WTC11 (cell line): ENCODE results near the gene SMARCA2. TPM values are rescaled to one million over a fixed set of nuclear protein-coding genes. Genes with fewer than 3 reads are reported as not detected.

Experiments used
- ATAC-seq: fragments of 200-7000 bp; cut with Tn5 transposase; 2 replicates; pipeline ENCODE4 v1.10.0; 2021; ENCODE audit warnings: mild to moderate bottlenecking, moderate library complexity
- CTCF ChIA-PET: fragments of 300-600 bp; sonication (Branson Sonifier 250); formaldehyde crosslinking; loops from one replicate; lab custom pipeline; 2021; ENCODE audit warnings: antibody characterized with exemption; lab: Charles Lee
- POLR2A ChIA-PET: fragments of 350-600 bp; sonication (Branson Sonifier 250); formaldehyde crosslinking; loops from one replicate; lab custom pipeline; 2021; ENCODE audit warnings: antibody characterized with exemption; lab: Charles Lee
- DNase-seq: peaks from one replicate; pipeline ENCODE4 v3.0.0; 2021; ENCODE audit warnings: low spot score
- H3K27ac Mint-ChIP-seq: 2 replicates; pipeline ENCODE4 v1.8.0; 2021; ENCODE audit warnings: mixed read lengths
- H3K27me3 Mint-ChIP-seq: 2 replicates; pipeline ENCODE4 v1.8.0; 2021; ENCODE audit warnings: low read depth, mild to moderate bottlenecking, moderate library complexity, mixed read lengths
- H3K36me3 Mint-ChIP-seq: 2 replicates; pipeline ENCODE4 v1.8.0; 2021; ENCODE audit warnings: mixed read lengths
- H3K4me1 Mint-ChIP-seq: 2 replicates; pipeline ENCODE4 v1.8.0; 2022; ENCODE audit warnings: mixed read lengths
- H3K4me3 Mint-ChIP-seq: 2 replicates; pipeline ENCODE4 v1.8.0; 2021; ENCODE audit warnings: mild to moderate bottlenecking, moderate library complexity, mixed read lengths
- H3K9me3 Mint-ChIP-seq: 2 replicates; pipeline ENCODE4 v1.8.0; 2021; ENCODE audit warnings: mixed read lengths
- ETV6 ChIP-seq: sonication (generic); formaldehyde crosslinking; IDR thresholded peaks from 2 replicates; pipeline ENCODE4 v1.8.1; 2022; ENCODE audit warnings: mild to moderate bottlenecking, missing genetic modification reagents
- FOXJ3 ChIP-seq: sonication (generic); formaldehyde crosslinking; IDR thresholded peaks from 2 replicates; pipeline ENCODE4 v1.9.0; 2021; ENCODE audit warnings: missing genetic modification reagents, mild to moderate bottlenecking, borderline replicate concordance
- GRHL2 ChIP-seq: fragments of 250-450 bp; sonication (Bioruptor Pico); IDR thresholded peaks from 2 replicates; pipeline ENCODE4 v1.8.0; 2022; ENCODE audit warnings: mild to moderate bottlenecking, moderate library complexity; ENCODE audit not compliant: insufficient replicate concordance, severe bottlenecking
- NFYB ChIP-seq: sonication (generic); formaldehyde crosslinking; conservative IDR thresholded peaks from 2 replicates; pipeline ENCODE4 v1.8.0; 2022; ENCODE audit warnings: low read depth, missing genetic modification reagents
- NR2C2 ChIP-seq: sonication (generic); formaldehyde crosslinking; IDR thresholded peaks from 2 replicates; pipeline ENCODE4 v1.8.0; 2022; ENCODE audit warnings: mild to moderate bottlenecking, missing genetic modification reagents
- PRRX2 ChIP-seq: fragments of 250-450 bp; sonication (Bioruptor Pico); IDR thresholded peaks from 2 replicates; pipeline ENCODE4 v1.8.0; 2021; ENCODE audit warnings: mild to moderate bottlenecking
- SP1 ChIP-seq: sonication (generic); formaldehyde crosslinking; conservative IDR thresholded peaks from 2 replicates; pipeline ENCODE4 v1.8.1; 2022; ENCODE audit warnings: missing genetic modification reagents
- total RNA-seq: library from RNA; stranded (reverse); gene quantifications from 3 replicates; pipeline ENCODE4 v1.2.3, GENCODE V29; 2021
- TF ChIP-seq, protein P1 (sequence below): sonication (generic); formaldehyde crosslinking; IDR thresholded peaks from 2 replicates; pipeline ENCODE4 v1.8.0; 2022; ENCODE audit warnings: missing genetic modification reagents
- TF ChIP-seq, protein P2 (sequence below): sonication (generic); formaldehyde crosslinking; IDR thresholded peaks from 2 replicates; pipeline ENCODE4 v1.8.0; 2022; ENCODE audit warnings: mild to moderate bottlenecking, missing genetic modification reagents
- TF ChIP-seq, protein P3 (sequence below): sonication (generic); formaldehyde crosslinking; IDR thresholded peaks from 2 replicates; pipeline ENCODE4 v1.8.1; 2022; ENCODE audit warnings: low read depth, missing genetic modification reagents, borderline replicate concordance
- TF ChIP-seq, protein P4 (sequence below): sonication (generic); formaldehyde crosslinking; IDR thresholded peaks from 2 replicates; pipeline ENCODE4 v1.8.0; 2023; ENCODE audit warnings: missing genetic modification reagents, mild to moderate bottlenecking, borderline replicate concordance
- TF ChIP-seq, protein P5 (sequence below): fragments of 250-450 bp; sonication (Bioruptor Pico); IDR thresholded peaks from 2 replicates; pipeline ENCODE4 v1.8.0; 2021; ENCODE audit warnings: mild to moderate bottlenecking

The SMARCA2 gene
- total RNA-seq, 1 experiment from 2014 or later: 20.3 TPM

DNA sequence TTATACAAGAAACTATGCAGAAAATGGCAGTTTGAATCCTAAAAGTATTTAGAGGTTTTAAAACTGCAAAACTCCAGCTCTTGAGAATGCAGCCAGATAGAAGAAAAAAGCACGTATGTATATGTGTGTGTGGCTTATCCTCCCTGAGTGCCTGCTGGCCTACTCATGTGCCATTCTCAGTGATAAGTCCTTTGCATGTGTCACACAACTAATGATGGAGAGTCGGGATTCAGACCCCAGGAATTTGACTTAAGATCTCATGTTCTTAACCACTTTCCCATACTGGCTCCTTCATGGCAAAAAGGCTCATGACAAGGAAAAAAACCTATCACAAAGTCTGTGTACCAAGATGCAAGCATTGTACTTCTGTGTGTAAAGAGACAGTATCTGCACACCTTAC lies 26.6 kb downstream of the SMARCA2 start (continued):
- TF ChIP-seq, protein P1, sequence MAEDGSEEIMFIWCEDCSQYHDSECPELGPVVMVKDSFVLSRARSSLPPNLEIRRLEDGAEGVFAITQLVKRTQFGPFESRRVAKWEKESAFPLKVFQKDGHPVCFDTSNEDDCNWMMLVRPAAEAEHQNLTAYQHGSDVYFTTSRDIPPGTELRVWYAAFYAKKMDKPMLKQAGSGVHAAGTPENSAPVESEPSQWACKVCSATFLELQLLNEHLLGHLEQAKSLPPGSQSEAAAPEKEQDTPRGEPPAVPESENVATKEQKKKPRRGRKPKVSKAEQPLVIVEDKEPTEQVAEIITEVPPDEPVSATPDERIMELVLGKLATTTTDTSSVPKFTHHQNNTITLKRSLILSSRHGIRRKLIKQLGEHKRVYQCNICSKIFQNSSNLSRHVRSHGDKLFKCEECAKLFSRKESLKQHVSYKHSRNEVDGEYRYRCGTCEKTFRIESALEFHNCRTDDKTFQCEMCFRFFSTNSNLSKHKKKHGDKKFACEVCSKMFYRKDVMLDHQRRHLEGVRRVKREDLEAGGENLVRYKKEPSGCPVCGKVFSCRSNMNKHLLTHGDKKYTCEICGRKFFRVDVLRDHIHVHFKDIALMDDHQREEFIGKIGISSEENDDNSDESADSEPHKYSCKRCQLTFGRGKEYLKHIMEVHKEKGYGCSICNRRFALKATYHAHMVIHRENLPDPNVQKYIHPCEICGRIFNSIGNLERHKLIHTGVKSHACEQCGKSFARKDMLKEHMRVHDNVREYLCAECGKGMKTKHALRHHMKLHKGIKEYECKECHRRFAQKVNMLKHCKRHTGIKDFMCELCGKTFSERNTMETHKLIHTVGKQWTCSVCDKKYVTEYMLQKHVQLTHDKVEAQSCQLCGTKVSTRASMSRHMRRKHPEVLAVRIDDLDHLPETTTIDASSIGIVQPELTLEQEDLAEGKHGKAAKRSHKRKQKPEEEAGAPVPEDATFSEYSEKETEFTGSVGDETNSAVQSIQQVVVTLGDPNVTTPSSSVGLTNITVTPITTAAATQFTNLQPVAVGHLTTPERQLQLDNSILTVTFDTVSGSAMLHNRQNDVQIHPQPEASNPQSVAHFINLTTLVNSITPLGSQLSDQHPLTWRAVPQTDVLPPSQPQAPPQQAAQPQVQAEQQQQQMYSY: no peak
- TF ChIP-seq GRHL2 (CRISPR knock-in tag) (no peak), SP1 (CRISPR knock-in tag) (no peak), NFYB (CRISPR knock-in tag) (no peak), ETV6 (CRISPR knock-in tag) (no peak), NR2C2 (CRISPR knock-in tag) (no peak)
- TF ChIP-seq, protein P2, sequence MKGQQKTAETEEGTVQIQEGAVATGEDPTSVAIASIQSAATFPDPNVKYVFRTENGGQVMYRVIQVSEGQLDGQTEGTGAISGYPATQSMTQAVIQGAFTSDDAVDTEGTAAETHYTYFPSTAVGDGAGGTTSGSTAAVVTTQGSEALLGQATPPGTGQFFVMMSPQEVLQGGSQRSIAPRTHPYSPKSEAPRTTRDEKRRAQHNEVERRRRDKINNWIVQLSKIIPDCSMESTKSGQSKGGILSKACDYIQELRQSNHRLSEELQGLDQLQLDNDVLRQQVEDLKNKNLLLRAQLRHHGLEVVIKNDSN (CRISPR knock-in tag): no peak
- TF ChIP-seq, protein P3, sequence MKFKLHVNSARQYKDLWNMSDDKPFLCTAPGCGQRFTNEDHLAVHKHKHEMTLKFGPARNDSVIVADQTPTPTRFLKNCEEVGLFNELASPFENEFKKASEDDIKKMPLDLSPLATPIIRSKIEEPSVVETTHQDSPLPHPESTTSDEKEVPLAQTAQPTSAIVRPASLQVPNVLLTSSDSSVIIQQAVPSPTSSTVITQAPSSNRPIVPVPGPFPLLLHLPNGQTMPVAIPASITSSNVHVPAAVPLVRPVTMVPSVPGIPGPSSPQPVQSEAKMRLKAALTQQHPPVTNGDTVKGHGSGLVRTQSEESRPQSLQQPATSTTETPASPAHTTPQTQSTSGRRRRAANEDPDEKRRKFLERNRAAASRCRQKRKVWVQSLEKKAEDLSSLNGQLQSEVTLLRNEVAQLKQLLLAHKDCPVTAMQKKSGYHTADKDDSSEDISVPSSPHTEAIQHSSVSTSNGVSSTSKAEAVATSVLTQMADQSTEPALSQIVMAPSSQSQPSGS (CRISPR knock-in tag): no peak
- TF ChIP-seq, protein P4, sequence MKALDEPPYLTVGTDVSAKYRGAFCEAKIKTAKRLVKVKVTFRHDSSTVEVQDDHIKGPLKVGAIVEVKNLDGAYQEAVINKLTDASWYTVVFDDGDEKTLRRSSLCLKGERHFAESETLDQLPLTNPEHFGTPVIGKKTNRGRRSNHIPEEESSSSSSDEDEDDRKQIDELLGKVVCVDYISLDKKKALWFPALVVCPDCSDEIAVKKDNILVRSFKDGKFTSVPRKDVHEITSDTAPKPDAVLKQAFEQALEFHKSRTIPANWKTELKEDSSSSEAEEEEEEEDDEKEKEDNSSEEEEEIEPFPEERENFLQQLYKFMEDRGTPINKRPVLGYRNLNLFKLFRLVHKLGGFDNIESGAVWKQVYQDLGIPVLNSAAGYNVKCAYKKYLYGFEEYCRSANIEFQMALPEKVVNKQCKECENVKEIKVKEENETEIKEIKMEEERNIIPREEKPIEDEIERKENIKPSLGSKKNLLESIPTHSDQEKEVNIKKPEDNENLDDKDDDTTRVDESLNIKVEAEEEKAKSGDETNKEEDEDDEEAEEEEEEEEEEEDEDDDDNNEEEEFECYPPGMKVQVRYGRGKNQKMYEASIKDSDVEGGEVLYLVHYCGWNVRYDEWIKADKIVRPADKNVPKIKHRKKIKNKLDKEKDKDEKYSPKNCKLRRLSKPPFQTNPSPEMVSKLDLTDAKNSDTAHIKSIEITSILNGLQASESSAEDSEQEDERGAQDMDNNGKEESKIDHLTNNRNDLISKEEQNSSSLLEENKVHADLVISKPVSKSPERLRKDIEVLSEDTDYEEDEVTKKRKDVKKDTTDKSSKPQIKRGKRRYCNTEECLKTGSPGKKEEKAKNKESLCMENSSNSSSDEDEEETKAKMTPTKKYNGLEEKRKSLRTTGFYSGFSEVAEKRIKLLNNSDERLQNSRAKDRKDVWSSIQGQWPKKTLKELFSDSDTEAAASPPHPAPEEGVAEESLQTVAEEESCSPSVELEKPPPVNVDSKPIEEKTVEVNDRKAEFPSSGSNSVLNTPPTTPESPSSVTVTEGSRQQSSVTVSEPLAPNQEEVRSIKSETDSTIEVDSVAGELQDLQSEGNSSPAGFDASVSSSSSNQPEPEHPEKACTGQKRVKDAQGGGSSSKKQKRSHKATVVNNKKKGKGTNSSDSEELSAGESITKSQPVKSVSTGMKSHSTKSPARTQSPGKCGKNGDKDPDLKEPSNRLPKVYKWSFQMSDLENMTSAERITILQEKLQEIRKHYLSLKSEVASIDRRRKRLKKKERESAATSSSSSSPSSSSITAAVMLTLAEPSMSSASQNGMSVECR (CRISPR knock-in tag): no peak
- TF ChIP-seq, protein P5, sequence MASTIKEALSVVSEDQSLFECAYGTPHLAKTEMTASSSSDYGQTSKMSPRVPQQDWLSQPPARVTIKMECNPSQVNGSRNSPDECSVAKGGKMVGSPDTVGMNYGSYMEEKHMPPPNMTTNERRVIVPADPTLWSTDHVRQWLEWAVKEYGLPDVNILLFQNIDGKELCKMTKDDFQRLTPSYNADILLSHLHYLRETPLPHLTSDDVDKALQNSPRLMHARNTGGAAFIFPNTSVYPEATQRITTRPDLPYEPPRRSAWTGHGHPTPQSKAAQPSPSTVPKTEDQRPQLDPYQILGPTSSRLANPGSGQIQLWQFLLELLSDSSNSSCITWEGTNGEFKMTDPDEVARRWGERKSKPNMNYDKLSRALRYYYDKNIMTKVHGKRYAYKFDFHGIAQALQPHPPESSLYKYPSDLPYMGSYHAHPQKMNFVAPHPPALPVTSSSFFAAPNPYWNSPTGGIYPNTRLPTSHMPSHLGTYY (CRISPR knock-in tag): no peak
- TF ChIP-seq, all 79 proteins: peak for 0

DNA sequence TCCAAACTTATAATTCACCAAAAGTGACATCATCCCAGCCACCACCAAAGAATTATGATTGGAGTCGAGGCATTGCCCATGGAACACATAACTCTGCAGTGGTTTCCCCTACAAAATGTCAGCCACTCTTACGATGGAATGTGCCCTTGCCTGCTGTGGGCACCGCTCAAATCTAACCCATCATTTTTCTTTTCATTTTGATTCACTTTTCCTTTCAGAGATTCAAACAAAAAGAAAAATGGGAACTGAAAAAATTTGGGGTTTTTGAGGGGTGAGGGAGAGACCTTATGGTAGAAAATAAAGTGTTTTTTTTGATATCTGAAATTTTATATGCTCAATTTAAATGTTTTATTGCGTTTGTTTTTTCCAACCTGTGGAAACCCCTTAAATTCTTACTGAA lies 28.1 kb downstream of the SMARCA2 start:
- Mint-ChIP-seq H3K4me1 (peaks cover 11% of the 10 kb centered on the region), H3K9me3 (no peaks in the 10 kb centered on the region), H3K27me3 (peaks cover 32% of the 10 kb centered on the region), H3K4me3 (no peak overlapping the region), H3K27ac (no peak overlapping the region), H3K36me3 (no peaks in the 10 kb centered on the region)
- DNase-seq (no peak), ATAC-seq (no peak)
- ChIA-PET POLR2A (no interaction called here), CTCF (no interaction called here)
- TF ChIP-seq PRRX2: no peak
- no peak for TF ChIP-seq FOXJ3 (CRISPR knock-in tag)
